Skeletal muscle cell (primary cell): ENCODE data around the gene VCAN.

ENCODE experiments used
- DNase-seq: peaks from one replicate; pipeline ENCODE4 v3.0.0-alpha.2; 2010; ENCODE audit warnings: low read depth
- H3K4me3 ChIP-seq: 2 replicates; pipeline ENCODE4 v1.5.1; 2011; ENCODE audit warnings: low read depth, mild to moderate bottlenecking, control low read depth, low read length, moderate library complexity

The VCAN gene

DNA sequence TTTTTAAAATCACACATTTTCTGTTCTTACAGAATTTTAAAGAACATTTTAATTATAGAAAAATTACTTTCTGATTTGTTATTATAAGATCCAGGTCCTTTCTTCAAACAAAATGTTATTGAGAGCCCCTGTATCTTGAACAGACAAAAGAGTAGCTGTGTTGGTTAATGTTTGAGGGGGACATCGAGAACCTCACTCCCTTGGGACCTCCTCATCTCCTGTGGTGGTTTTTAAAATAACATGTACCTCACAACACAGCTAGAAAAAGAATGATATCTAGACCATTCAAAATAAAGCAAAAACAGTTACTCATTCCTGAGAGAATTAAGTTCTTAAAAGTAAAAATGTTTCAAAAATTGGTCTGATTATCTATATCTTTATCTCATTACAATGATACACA lies 54.7 kb downstream of the VCAN start:
- no peak for DNase-seq
- H3K4me3 ChIP-seq = no peak overlapping the region

- H3K4me3 ChIP-seq = no peak overlapping the region
- no peak for DNase-seq
These were observed 55.7 kb downstream of the VCAN start for GRCh38 chr5:83527221-83527620.

- DNase-seq = no peak
- H3K4me3 ChIP-seq = no peak overlapping the region
These were observed 56.3 kb downstream of the VCAN start for GRCh38 chr5:83527722-83528438.

DNA sequence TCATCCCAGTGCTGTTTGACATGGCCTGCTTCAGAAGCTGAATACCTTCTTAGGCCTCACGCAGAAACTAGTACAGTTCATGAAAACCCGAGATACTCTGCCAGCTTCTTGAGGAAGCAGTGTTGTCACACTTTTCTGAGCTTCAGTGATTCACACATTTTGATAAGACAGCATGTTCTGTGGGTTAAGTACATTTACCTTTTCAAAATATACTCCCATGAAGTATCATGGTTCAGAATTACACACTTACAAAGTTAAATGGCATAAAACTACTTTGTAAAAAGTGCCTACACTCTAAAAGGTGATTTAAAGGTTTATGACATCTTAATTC lies 56.9 kb downstream of the VCAN start:
- no peak overlapping the region for H3K4me3 ChIP-seq
- DNase-seq = no peak

GRCh38 chr5:83530193-83530592 lies 58.6 kb downstream of the VCAN start:
- H3K4me3 ChIP-seq = no peak overlapping the region
- DNase-seq = no peak

DNA sequence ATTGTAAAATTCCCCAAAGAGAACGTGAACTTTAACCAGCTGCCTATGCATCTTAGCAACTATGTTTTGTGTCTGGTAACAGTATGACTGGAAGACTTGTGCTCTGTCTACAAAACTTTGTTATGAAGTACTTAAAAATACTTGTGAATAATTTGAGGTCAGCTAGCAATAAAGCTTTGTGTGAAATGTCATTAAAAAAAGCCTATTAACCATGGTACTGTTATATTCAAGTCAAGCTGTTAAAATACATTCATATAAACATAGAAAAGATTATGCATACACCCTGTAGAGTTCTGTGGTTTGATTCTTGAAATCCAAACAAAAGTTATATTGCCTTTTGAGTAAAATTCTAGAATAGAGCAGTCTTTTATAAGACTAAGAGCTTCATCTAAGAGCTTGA lies 60.1 kb downstream of the VCAN start:
- no peak overlapping the region for H3K4me3 ChIP-seq
- no peak for DNase-seq

DNA sequence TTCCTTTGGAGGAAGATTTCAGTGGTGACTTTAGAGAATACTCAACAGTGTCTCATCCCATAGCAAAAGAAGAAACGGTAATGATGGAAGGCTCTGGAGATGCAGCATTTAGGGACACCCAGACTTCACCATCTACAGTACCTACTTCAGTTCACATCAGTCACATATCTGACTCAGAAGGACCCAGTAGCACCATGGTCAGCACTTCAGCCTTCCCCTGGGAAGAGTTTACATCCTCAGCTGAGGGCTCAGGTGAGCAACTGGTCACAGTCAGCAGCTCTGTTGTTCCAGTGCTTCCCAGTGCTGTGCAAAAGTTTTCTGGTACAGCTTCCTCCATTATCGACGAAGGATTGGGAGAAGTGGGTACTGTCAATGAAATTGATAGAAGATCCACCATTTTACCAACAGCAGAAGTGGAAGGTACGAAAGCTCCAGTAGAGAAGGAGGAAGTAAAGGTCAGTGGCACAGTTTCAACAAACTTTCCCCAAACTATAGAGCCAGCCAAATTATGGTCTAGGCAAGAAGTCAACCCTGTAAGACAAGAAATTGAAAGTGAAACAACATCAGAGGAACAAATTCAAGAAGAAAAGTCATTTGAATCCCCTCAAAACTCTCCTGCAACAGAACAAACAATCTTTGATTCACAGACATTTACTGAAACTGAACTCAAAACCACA lies 67.4 kb downstream of the VCAN start:
- H3K4me3 ChIP-seq = no peak overlapping the region
- no peak for DNase-seq

DNA sequence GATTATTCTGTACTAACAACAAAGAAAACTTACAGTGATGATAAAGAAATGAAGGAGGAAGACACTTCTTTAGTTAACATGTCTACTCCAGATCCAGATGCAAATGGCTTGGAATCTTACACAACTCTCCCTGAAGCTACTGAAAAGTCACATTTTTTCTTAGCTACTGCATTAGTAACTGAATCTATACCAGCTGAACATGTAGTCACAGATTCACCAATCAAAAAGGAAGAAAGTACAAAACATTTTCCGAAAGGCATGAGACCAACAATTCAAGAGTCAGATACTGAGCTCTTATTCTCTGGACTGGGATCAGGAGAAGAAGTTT lies 67.9 kb downstream of the VCAN start:
- DNase-seq = no peak
- no peak overlapping the region for H3K4me3 ChIP-seq

- DNase-seq = no peak
These were observed 68.6 kb downstream of the VCAN start for GRCh38 chr5:83540105-83540504.

GRCh38 chr5:83540783-83541182 lies 69.2 kb downstream of the VCAN start:
- H3K4me3 ChIP-seq = no peak overlapping the region
- DNase-seq = no peak

More at GRCh38 chr5:83540105-83540504, 68.6 kb downstream of the VCAN start:
- no peak overlapping the region for H3K4me3 ChIP-seq

DNA sequence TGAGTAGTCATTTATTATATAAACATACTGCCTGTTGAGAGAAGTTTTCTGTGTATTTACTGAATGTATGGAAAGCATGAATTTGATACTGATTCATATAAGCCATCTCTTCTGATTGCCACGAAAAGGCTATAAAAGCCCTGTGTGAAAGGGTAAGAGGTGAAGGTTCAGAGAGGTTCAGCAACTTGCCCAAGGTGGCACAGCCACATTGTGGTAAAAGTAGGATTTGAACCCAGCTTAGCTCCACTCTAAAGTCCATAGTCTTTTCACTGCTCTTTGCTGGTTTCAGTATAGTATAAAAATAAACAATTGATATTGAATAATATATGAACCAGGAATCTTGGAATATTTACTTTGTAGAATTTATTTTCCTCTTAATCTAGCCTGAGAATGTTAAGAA lies 71.3 kb downstream of the VCAN start:
- H3K4me3 ChIP-seq = no peak overlapping the region
- DNase-seq = no peak

DNA sequence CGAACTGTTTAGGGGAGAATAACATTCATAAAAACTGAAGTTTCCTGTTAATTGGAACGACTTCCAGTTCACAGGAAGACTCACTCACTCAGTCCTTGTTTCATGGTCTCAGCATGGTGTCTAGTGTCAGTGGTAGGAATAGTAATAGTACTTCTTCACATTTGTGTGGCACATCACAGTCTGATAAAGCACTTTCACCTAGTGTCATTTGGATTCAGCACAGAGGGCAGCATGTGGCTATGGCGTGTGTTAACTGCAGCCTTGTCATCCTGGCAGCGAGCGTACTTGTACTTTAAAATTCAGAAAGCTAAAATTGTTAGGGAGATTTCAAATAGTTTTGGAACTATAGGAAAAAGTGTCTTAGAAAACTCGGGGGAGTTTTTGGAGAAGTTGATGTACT lies 72.4 kb downstream of the VCAN start:
- H3K4me3 ChIP-seq = no peak overlapping the region
- DNase-seq = no peak

GRCh38 chr5:83547161-83547560 lies 75.6 kb downstream of the VCAN start:
- no peak overlapping the region for H3K4me3 ChIP-seq
- DNase-seq = no peak

DNA sequence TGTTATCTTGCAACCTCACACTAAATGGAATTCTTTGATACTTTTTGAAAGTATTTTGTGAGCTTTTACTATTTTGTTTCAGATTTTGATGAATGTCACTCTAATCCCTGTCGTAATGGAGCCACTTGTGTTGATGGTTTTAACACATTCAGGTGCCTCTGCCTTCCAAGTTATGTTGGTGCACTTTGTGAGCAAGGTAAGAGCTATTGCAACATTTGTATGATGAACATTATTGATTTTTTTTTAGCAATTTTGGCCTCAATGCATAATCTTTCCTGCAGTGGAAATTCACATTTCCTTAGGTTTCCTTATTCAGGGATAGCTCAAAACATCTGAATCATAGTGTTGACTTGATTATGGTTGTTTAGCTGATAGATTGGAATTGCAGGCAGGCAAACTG lies 76.3 kb downstream of the VCAN start:
- H3K4me3 ChIP-seq = no peak overlapping the region
- DNase-seq = no peak

DNA sequence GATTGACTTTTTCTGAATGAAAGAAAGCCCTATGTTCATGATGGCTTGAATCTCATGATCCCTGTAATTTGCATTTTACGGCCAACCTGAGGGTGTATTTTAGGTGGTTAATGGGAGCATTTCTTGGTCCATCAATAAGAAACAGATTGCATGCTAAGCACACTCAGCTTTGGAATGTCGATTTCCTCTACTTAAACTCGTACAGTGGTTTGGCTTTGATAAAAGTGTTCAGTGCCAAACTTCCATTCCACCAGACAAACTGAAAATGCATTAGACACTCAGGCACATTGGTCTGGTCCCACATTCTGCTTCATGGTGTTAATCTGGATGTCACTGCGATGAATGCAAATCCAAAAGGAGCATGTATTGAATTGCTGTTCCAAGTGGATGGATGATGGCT lies 77.0 kb downstream of the VCAN start:
- no peak overlapping the region for H3K4me3 ChIP-seq
- no peak for DNase-seq

GRCh38 chr5:83549076-83549475 lies 77.5 kb downstream of the VCAN start:
- H3K4me3 ChIP-seq = no peak overlapping the region
- no peak for DNase-seq

DNA sequence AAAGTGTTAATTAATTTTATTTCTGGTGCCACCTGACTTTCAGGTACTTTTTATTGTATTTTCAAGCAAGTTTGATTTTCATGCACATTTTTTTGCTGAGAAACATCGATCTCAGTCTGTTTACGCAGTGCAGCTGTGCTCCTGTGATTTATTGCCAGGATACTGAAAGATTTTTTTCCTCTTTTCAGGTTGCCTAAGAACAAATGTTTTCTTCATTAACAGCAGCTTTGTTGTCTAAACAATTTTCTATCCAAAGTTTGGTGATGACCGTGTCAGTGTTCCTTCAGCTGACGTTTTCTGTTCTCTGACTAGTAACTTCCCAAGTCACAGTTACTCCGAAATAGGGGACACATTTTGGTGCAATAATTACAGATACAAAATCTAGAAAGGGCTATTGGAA lies 78.1 kb downstream of the VCAN start:
- H3K4me3 ChIP-seq = no peak overlapping the region
- no peak for DNase-seq

GRCh38 chr5:83551821-83552220 lies 80.3 kb downstream of the VCAN start:
- H3K4me3 ChIP-seq = no peak overlapping the region
- no peak for DNase-seq

- no peak overlapping the region for H3K4me3 ChIP-seq
- no peak for DNase-seq
These were observed 80.7 kb downstream of the VCAN start for GRCh38 chr5:83552275-83552674.

GRCh38 chr5:83553000-83553486 lies 81.5 kb downstream of the VCAN start:
- DNase-seq = no peak
- no peak overlapping the region for H3K4me3 ChIP-seq

DNA sequence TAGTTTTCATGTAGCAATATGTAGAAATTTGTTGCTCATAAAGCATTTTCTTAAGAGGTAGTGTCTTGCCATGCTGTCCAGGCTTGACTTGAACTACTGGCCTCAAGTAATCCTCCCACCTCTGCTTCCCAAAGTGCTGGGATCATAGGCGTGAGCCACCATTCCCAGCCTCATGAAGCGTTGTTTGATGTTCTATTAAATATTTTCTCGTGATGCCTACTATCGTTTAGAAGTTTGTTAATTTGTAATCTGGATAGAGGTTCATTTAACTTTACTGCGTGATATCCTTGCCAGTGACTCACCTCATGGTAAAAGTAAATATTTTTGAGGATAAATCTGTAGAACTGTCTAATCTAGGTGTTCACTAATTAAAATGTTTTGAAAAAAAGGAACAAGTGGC lies 82.6 kb downstream of the VCAN start:
- no peak for DNase-seq
- no peak overlapping the region for H3K4me3 ChIP-seq
